Naive B cell (primary cell): Measurements from ENCODE around the gene SLX1B. TPM values are rescaled to one million over a fixed set of nuclear protein-coding genes. Genes with fewer than 3 reads are reported as not detected.
"Not testable (repeated sequence)": the region's sequence is repeated elsewhere in the genome, so short reads cannot be mapped to it uniquely, and the experiment has no call there.

Experiments used
- ATAC-seq, 2 donors: fragments of 150-1000 bp; cut with Tn5 transposase; 2 replicates each; pipeline ENCODE4 v1.10.0; 2021; ENCODE audit warnings: low read depth in 2 of 2, mild to moderate bottlenecking in 2 of 2, moderate library complexity in 2 of 2
- DNase-seq: peaks from one replicate; pipeline ENCODE4 v3.0.0; 2022
- H3K27ac Mint-ChIP-seq, 6 donors: one replicate each; pipeline ENCODE4 v1.8.0; 2020 to 2022; ENCODE audit warnings: mild to moderate bottlenecking in 6 of 6, mixed read lengths in 6 of 6, moderate library complexity in 5 of 6, inconsistent platforms in 2 of 6
- H3K27me3 Mint-ChIP-seq, 3 donors: one replicate each; pipeline ENCODE4 v1.8.0; 2021 to 2022; ENCODE audit warnings: mixed read lengths in 3 of 3, mild to moderate bottlenecking in 1 of 3
- H3K36me3 Mint-ChIP-seq, 2 donors: one replicate each; pipeline ENCODE4 v1.8.0; 2020 to 2022; ENCODE audit warnings: mixed read lengths in 2 of 2, inconsistent platforms in 1 of 2, mild to moderate bottlenecking in 1 of 2
- H3K4me1 Mint-ChIP-seq, 3 donors: one replicate each; pipeline ENCODE4 v1.8.0; 2020 to 2022; ENCODE audit warnings: mixed read lengths in 3 of 3, inconsistent platforms in 1 of 3, mild to moderate bottlenecking in 1 of 3, moderate library complexity in 1 of 3
- H3K4me3 Mint-ChIP-seq, 8 donors: one replicate each; pipeline ENCODE4 v1.8.0; 2020 to 2022; ENCODE audit warnings: mild to moderate bottlenecking in 8 of 8, mixed read lengths in 8 of 8, moderate library complexity in 8 of 8, inconsistent platforms in 2 of 8
- H3K9me3 Mint-ChIP-seq, 7 donors: one replicate each; pipeline ENCODE4 v1.8.0; 2020 to 2022; ENCODE audit warnings: mixed read lengths in 7 of 7, mild to moderate bottlenecking in 5 of 7, inconsistent platforms in 2 of 7, moderate library complexity in 1 of 7
- polyA plus RNA-seq, 6 donors: library from polyadenylated mRNA; unstranded; fragments of 300-500 nt; fragmentation: Illumina TruSeq; gene quantifications; one replicate each; pipeline ENCODE4 v1.2.3, GENCODE V29; 2021; ENCODE audit warnings: low read depth in 6 of 6

SLX1B gene
- polyA plus RNA-seq, 6 donors from 2014 or later, result 8.7 to 16.0 (median 12.4) TPM

DNA sequence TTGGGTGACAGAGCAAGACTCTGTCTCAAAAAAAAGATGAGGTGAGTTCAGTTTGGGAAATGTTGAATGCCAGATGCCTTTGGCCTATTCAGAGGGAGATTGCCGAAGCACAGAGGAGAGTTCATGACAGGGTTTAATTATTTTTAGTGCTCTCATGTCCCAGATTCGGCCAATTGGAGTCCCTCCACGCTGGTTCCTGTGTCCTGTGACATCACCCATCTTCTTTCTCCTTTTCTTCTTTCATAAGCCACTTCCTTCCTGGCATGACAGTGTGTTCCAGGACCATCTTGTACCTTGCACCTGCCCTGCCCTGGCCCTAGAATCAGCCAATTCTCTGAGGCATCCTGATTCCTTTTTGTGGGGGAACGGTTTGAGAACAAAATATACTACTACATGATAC, 17.7 kb downstream of the SLX1B start:
- not testable (repeated sequence) for H3K36me3 Mint-ChIP-seq, H3K27ac Mint-ChIP-seq, H3K4me1 Mint-ChIP-seq, H3K9me3 Mint-ChIP-seq, H3K27me3 Mint-ChIP-seq, ATAC-seq, H3K4me3 Mint-ChIP-seq, DNase-seq

- not testable (repeated sequence) for H3K36me3 Mint-ChIP-seq, DNase-seq, H3K4me1 Mint-ChIP-seq, H3K9me3 Mint-ChIP-seq, H3K27me3 Mint-ChIP-seq, H3K27ac Mint-ChIP-seq, ATAC-seq, H3K4me3 Mint-ChIP-seq
These were observed 27.9 kb downstream of the SLX1B start for GRCh38 chr16:29482276-29482675.

DNA sequence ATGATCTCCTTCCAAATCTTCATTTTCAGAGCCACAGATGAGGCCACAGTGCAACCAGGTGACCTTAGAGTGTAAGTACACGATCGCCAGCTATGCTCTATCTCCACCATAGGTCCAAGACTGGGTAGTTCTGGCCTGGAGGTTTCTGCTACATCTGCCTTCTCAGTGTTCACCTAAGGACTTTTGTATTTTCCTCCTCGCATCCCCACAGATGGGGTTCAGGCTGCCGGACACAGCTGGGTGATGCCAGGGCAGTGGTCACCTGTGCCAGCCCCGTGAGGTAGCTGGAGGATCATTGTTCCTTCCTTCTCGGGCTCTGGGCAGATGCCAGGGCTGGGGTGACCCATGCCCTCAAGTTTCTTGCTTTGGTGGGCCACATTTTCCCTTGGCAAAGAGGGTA, 52.0 kb downstream of the SLX1B start, which contains the start of gene NPIPB12:
NPIPB12 (minus strand) TSS at position 101 of the 400 bp plus-strand sequence.
- H3K27ac Mint-ChIP-seq, H3K4me3 Mint-ChIP-seq, H3K4me1 Mint-ChIP-seq, H3K27me3 Mint-ChIP-seq, DNase-seq, H3K9me3 Mint-ChIP-seq, H3K36me3 Mint-ChIP-seq, ATAC-seq: not testable (repeated sequence)

Other genes starting within 250 kb of the SLX1B start
- gene NPIPB11, start 47.8 kb upstream of the SLX1B start, polyA plus RNA-seq, result 1 to 10 TPM in 1 of 6 donors, under 1 TPM in 5; 0.28 to 1.1 (median 0.73) TPM
- 10 to 100 TPM; 17.3 to 35.5 (median 27.3) TPM for gene BOLA2, start 182 bp upstream of the SLX1B start, polyA plus RNA-seq
- 1 to 10 TPM in 2 of 6 donors, under 1 TPM in 1, not detected in 3; 0.78 to 2.1 (median 1.9) TPM for gene SULT1A4, start 5.4 kb downstream of the SLX1B start, polyA plus RNA-seq
- gene NPIPB12, start 51.9 kb downstream of the SLX1B start, polyA plus RNA-seq, result 10 to 100 TPM in 1 of 6 donors, 1 to 10 TPM in 3, not detected in 2; 1.7 to 16.2 (median 5.4) TPM
- 1 to 10 TPM in 5 of 6 donors, not detected in 1; 2.0 to 3.3 (median 2.4) TPM for gene SPN, start 208.7 kb downstream of the SLX1B start, polyA plus RNA-seq
- not detected for gene QPRT, start 224.6 kb downstream of the SLX1B start, polyA plus RNA-seq